Brain microvascular endothelial cell (primary cell): ENCODE measurements around the gene TNFRSF13B.
"Not testable (repeated sequence)": the region's sequence is repeated elsewhere in the genome, so short reads cannot be mapped to it uniquely, and the experiment has no call there.

Experiments used
- DNase-seq: peaks from one replicate; pipeline ENCODE4 v3.0.0-alpha.2; 2020
- H3K27ac ChIP-seq: fragments of 250-450 bp; sonication (Bioruptor Pico); 2 replicates; pipeline ENCODE4 v1.5.1; 2020; ENCODE audit warnings: mild to moderate bottlenecking, moderate library complexity
- H3K27me3 ChIP-seq: fragments of 250-450 bp; sonication (Bioruptor Pico); replicated peaks from 2 replicates; pipeline ENCODE4 v1.5.1; 2020; ENCODE audit warnings: mild to moderate bottlenecking
- H3K36me3 ChIP-seq: fragments of 250-450 bp; sonication (Bioruptor Pico); replicated peaks from 2 replicates; pipeline ENCODE4 v1.5.1; 2020; ENCODE audit warnings: mild to moderate bottlenecking
- H3K4me3 ChIP-seq: 2 replicates; pipeline ENCODE4 v1.5.1; 2011; ENCODE audit warnings: low read depth, mild to moderate bottlenecking, control low read depth, low read length, moderate library complexity
- in situ Hi-C: cut with HindIII; loops from 2 replicates; pipeline ENCODE4 v1.10.0; 2017; ENCODE audit warnings: low sequenced_read_pairs, low pct_ligation_motif_present
- TF ChIP-seq, protein P1 (sequence below): IDR thresholded peaks from 2 replicates; pipeline ENCODE4 v1.5.1; 2011; ENCODE audit warnings: low read depth, mild to moderate bottlenecking, moderate library complexity, low read length, control low read depth, inconsistent platforms; ENCODE audit errors: missing control alignments

TNFRSF13B gene

DNA sequence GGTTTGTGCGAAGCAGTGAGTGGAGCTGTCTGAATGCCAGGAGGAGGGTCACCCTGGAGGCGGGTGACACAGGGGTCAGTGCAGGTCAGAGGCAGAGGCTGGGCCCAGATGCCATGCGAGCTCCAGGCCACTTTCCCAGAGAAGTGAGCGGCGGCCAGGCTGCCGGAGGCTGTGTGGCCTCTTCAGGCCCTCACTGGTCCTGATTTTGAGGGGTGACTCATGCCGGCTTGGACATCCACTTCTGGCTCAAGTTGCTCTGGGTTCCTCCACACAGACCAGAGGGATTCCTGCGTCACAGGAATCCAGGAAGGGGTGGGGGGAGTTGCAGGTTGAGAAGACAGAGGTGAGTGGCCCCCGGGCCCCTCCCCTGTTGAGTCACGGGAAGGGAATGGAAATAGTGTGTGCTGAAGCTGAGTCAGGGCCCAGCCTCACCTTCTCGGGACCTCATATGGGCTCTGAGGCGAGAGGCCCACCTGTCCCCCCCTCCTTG, 38.7 kb upstream of the TNFRSF13B start:
- DNase-seq, H3K36me3 ChIP-seq, H3K4me3 ChIP-seq, H3K27me3 ChIP-seq, H3K27ac ChIP-seq, in situ Hi-C loops: not testable (repeated sequence)

DNA sequence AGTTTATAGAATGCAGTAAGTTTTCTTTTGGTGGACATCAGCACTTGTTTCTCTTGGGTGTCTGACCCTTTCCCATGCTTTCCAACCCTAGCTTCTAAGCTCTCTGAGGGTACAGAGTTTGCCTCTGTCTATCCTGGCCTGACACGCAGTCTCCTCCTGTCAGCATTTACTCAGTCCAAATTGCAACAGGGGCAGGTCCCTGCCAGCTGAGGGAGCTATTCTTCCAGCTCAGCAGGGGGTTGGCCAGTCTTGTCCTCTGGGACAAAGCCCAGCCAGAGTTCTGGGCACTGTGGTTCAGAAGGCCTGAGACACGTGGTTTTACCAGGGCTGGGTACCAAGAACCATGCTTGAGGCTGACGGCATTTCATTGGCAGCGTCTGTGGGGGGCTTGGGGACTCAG, 38.1 kb upstream of the TNFRSF13B start:
- H3K27ac ChIP-seq, in situ Hi-C loops, DNase-seq: not testable (repeated sequence)

GRCh38 chr17:17008621-17009397, 36.9 kb upstream of the TNFRSF13B start:
- H3K27ac ChIP-seq, H3K36me3 ChIP-seq, DNase-seq, H3K4me3 ChIP-seq, in situ Hi-C loops, H3K27me3 ChIP-seq: not testable (repeated sequence)

More for the DNA sequence above, 38.1 kb upstream of the TNFRSF13B start:
- not testable (repeated sequence) for H3K27me3 ChIP-seq, H3K36me3 ChIP-seq, H3K4me3 ChIP-seq

DNA sequence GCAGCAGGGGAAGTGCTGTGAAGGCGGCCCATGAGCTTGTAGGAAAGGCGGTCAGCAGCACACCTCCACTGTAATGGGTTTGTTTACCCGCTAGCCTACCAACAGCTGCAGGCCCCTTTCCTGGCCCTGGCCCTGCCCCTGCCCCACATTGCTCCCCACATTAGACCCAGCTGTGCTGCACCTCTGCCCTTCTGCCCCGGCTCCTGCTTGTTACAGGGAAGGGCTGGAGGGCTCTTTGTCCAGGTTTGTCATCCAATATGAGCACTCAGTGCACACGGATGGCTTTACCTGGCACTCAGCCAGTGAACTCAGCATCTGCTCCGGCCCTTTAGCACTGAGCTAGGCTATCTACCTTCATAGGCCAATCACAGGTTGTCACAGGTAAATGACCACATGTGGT, 36.0 kb upstream of the TNFRSF13B start:
- H3K4me3 ChIP-seq, DNase-seq, H3K27ac ChIP-seq, in situ Hi-C loops, H3K36me3 ChIP-seq, H3K27me3 ChIP-seq: not testable (repeated sequence)

- in situ Hi-C loops, DNase-seq: not testable (repeated sequence)
Observed at GRCh38 chr17:17004997-17005614, 33.2 kb upstream of the TNFRSF13B start.

GRCh38 chr17:17004251-17004996, 32.5 kb upstream of the TNFRSF13B start:
- Histone ChIP-seq H3K4me3 (no peak overlapping the region), H3K36me3 (no peaks in the 10 kb centered on the region), H3K27me3 (no peaks in the 10 kb centered on the region), H3K27ac (no peak overlapping the region)
- TF ChIP-seq, protein P1, sequence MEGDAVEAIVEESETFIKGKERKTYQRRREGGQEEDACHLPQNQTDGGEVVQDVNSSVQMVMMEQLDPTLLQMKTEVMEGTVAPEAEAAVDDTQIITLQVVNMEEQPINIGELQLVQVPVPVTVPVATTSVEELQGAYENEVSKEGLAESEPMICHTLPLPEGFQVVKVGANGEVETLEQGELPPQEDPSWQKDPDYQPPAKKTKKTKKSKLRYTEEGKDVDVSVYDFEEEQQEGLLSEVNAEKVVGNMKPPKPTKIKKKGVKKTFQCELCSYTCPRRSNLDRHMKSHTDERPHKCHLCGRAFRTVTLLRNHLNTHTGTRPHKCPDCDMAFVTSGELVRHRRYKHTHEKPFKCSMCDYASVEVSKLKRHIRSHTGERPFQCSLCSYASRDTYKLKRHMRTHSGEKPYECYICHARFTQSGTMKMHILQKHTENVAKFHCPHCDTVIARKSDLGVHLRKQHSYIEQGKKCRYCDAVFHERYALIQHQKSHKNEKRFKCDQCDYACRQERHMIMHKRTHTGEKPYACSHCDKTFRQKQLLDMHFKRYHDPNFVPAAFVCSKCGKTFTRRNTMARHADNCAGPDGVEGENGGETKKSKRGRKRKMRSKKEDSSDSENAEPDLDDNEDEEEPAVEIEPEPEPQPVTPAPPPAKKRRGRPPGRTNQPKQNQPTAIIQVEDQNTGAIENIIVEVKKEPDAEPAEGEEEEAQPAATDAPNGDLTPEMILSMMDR = no peak
- in situ Hi-C loops = no loop called here
- no peak for DNase-seq

More at GRCh38 chr17:17004997-17005614, 33.2 kb upstream of the TNFRSF13B start:
- not testable (repeated sequence) for H3K27ac ChIP-seq, H3K36me3 ChIP-seq, H3K27me3 ChIP-seq, H3K4me3 ChIP-seq

GRCh38 chr17:17002731-17003715, 31.1 kb upstream of the TNFRSF13B start:
- peak; percentile 24 for DNase-seq
- H3K4me3 ChIP-seq, H3K27me3 ChIP-seq, in situ Hi-C loops, H3K36me3 ChIP-seq, H3K27ac ChIP-seq: not testable (repeated sequence)

GRCh38 chr17:17001874-17002520, 30.1 kb upstream of the TNFRSF13B start:
- H3K27me3 ChIP-seq = no peaks in the 10 kb centered on the region
- no peaks in the 10 kb centered on the region for H3K36me3 ChIP-seq
- H3K27ac ChIP-seq = no peak overlapping the region
- peak; percentile 38 for DNase-seq
- TF ChIP-seq, protein P1 = peak; percentile 97
- in situ Hi-C loops = no loop called here
- H3K4me3 ChIP-seq = no peak overlapping the region
